HL-60 (cell line): ENCODE results near the gene IL13RA1.
A peak's percentile ranks its signal among the peaks of the same experiment; 100 is the strongest.

Experiments
- DNase-seq, 2 experiments: peaks; one replicate each; pipeline ENCODE4 v3.0.0-alpha.2; 2010 to 2020; ENCODE audit warnings: low read depth in 1 of 2, low spot score in 1 of 2
- H3K27ac ChIP-seq: fragments of 250-450 bp; sonication (Bioruptor Pico); replicated peaks from 2 replicates; pipeline ENCODE4 v1.5.1; 2020; ENCODE audit warnings: mild to moderate bottlenecking, moderate library complexity
- H3K27me3 ChIP-seq: fragments of 250-450 bp; sonication (Bioruptor Pico); 2 replicates; pipeline ENCODE4 v1.5.1; 2021; ENCODE audit warnings: mild to moderate bottlenecking, moderate library complexity; ENCODE audit not compliant: insufficient read depth, poor library complexity, severe bottlenecking
- H3K4me3 ChIP-seq: replicated peaks from 2 replicates; pipeline ENCODE4 v1.5.1; 2011; ENCODE audit warnings: mild to moderate bottlenecking, control low read depth, low read length; ENCODE audit not compliant: insufficient read depth
- CTCF ChIP-seq: IDR thresholded peaks from one replicate; pipeline ENCODE4 v1.5.1; 2011; ENCODE audit warnings: low read length, control low read depth, inconsistent platforms; ENCODE audit not compliant: insufficient read depth
- GABPA ChIP-seq: IDR thresholded peaks from 2 replicates; pipeline ENCODE4 v1.6.1; 2012; ENCODE audit warnings: low read depth
- POLR2AphosphoS5 ChIP-seq: IDR thresholded peaks from 2 replicates; pipeline ENCODE4 v1.6.1; 2012; ENCODE audit warnings: low read depth
- SPI1 ChIP-seq: IDR thresholded peaks from 2 replicates; pipeline ENCODE4 v1.6.1; 2012; ENCODE audit warnings: low read depth, mild to moderate bottlenecking, borderline replicate concordance
- TF ChIP-seq, protein P1 (sequence below): IDR thresholded peaks from 2 replicates; pipeline ENCODE4 v1.6.1; 2012; ENCODE audit warnings: low read depth; ENCODE audit not compliant: insufficient replicate concordance

IL13RA1 gene

DNA sequence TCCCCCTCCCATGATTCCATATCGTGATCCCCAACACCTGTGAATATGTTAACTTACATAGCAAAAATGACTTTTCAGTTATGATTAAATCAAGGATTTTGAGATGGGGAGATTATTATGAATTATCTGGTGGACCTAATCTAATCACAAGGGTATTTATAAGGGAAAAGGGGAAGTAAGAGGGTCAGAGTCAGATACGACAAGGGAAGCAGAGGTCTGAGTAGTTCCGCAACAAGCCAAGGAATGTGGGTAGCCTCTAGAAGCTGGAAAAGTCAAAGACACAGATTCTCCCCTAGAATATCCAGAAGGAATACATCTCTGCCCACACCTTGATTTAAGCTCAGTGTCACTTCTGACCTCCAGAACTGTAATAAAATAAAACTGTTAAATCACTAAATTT is 1.0 kb upstream of the IL13RA1 start:
- no peak overlapping the region for H3K27ac ChIP-seq
- no peak for TF ChIP-seq POLR2AphosphoS5
- no peak for TF ChIP-seq SPI1
- TF ChIP-seq GABPA, result no peak
- TF ChIP-seq, protein P1, sequence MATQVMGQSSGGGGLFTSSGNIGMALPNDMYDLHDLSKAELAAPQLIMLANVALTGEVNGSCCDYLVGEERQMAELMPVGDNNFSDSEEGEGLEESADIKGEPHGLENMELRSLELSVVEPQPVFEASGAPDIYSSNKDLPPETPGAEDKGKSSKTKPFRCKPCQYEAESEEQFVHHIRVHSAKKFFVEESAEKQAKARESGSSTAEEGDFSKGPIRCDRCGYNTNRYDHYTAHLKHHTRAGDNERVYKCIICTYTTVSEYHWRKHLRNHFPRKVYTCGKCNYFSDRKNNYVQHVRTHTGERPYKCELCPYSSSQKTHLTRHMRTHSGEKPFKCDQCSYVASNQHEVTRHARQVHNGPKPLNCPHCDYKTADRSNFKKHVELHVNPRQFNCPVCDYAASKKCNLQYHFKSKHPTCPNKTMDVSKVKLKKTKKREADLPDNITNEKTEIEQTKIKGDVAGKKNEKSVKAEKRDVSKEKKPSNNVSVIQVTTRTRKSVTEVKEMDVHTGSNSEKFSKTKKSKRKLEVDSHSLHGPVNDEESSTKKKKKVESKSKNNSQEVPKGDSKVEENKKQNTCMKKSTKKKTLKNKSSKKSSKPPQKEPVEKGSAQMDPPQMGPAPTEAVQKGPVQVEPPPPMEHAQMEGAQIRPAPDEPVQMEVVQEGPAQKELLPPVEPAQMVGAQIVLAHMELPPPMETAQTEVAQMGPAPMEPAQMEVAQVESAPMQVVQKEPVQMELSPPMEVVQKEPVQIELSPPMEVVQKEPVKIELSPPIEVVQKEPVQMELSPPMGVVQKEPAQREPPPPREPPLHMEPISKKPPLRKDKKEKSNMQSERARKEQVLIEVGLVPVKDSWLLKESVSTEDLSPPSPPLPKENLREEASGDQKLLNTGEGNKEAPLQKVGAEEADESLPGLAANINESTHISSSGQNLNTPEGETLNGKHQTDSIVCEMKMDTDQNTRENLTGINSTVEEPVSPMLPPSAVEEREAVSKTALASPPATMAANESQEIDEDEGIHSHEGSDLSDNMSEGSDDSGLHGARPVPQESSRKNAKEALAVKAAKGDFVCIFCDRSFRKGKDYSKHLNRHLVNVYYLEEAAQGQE, result no peak
- no peak for TF ChIP-seq CTCF
- no peaks in the 10 kb centered on the region for H3K27me3 ChIP-seq
- H3K4me3 ChIP-seq, result no peak overlapping the region
- DNase-seq, result no peak

DNA sequence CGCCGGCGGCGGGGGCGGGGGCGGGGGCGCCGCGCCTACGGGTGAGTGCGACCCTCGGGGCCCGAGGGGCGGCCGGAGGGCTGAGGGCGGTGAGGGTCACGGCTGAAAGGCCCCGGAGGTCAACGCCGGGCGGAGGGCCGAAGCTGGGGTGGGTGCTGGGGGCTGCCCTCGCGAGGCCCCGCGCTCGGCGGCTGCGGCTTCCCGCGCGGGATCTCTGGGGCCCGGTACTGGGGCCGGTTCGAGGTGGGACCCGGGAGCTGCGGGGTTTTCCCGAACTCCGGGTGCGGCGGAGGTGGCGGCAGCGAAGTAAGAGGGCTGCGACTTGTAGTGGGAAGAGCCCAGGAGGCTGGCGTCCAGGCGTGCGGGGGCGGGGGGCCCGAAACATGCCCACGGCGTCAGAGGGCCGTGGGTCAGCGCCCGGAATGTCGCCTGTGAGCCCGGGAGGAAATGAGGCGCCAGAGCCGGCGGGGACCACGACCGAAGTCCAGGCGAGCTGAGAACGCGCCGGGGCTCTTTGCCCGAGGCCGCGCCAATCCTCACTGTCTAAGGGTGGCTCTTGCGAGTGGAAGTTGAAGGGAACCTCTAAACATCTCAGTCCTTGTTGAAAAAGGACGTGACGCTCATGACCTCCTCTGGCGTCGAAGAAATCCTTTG is 407 bp downstream of the IL13RA1 start:
- DNase-seq, result no peak
- TF ChIP-seq GABPA (no peak), CTCF (no peak), POLR2AphosphoS5 (no peak), SPI1 (no peak)
- TF ChIP-seq, protein P1, result no peak
- no peak overlapping the region for H3K27ac ChIP-seq

DNA sequence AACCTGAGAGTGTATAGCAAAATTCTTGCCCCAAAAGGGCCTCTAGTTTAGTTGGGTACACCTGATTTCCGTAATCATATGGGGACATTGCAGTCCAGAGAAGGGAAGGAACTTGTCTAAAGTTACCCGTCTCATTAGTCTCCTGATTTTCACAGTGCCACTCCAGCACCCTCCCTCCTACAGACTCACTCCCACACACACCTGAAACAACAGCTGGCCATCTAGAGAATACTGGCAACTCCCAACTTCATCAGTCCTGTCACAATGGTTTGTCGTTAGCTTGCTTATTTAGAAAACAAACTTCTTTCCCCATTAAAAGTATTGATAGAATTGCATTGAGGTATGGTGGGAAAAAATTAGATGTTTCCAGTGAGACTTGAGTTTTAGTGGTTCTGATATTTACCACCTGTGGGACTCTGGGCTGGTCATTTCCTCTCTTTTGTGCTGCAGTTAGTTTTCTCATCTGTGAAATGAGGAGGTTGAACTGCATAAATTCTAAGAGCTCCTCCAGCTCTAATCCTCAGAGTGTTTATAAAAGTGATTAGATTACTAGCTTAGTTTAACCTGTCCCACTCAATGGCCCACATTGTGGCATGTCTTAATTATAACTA is 1.7 kb downstream of the IL13RA1 start:
- Histone ChIP-seq H3K4me3 (no peak overlapping the region), H3K27ac (no peak overlapping the region), H3K27me3 (no peaks in the 10 kb centered on the region)
- TF ChIP-seq POLR2AphosphoS5, result no peak
- no peak for TF ChIP-seq GABPA
- TF ChIP-seq SPI1, result no peak
- TF ChIP-seq, protein P1, result no peak
- no peak for TF ChIP-seq CTCF
- DNase-seq, result no peak

More for the DNA sequence above, 407 bp downstream of the IL13RA1 start:
- Histone ChIP-seq H3K27me3 (no peaks in the 10 kb centered on the region), H3K4me3 (peak overlapping the region; percentile 52)
